ENCODE data around the gene RASSF5.

RASSF5 gene

GRCh38 chr1:206476591-206476990 is 30.7 kb upstream of the RASSF5 start:
- Histone ChIP-seq H3K27me3 (ENCODE audit: low read depth, low read length) (no peaks in the 10 kb centered on the region), H3K4me2 (ENCODE audit: low read length) (no peak overlapping the region), H3K9me3 (ENCODE audit: insufficient read depth, low read length) (no peaks in the 10 kb centered on the region), H3K36me3 (replicated peaks; ENCODE audit: low read depth, low read length) (peaks cover 51% of the 10 kb centered on the region), H2AFZ (ENCODE audit: low read depth, low read length) (no peak overlapping the region), H3K9ac (ENCODE audit: low read length) (no peak overlapping the region), H3K4me3 (ENCODE audit: low read length) (no peak overlapping the region), H3K4me1 (ENCODE audit: low read length) (peaks cover 25% of the 10 kb centered on the region), H4K20me1 (ENCODE audit: insufficient read depth, low read length) (no peaks in the 10 kb centered on the region; the same call in 1 of the 2 replicates), H3K79me2 (ENCODE audit: low read length) (peaks cover 13% of the 10 kb centered on the region), H3K27ac (ENCODE audit: low read length) (no peak overlapping the region)
- TF ChIP-seq CTCF (IDR thresholded peaks at IDR 0.05; ENCODE audit: low read depth, low read length) (no peak), EZH2phosphoT487 (IDR thresholded peaks at IDR 0.05; ENCODE audit: low read depth) (no peak)

GRCh38 chr1:206477110-206477509 is 30.2 kb upstream of the RASSF5 start:
- H3K79me2 ChIP-seq (ENCODE audit: low read length), result peaks cover 8% of the 10 kb centered on the region; the same call in 1 of the 2 replicates
- no peak overlapping the region for H3K4me2 ChIP-seq (ENCODE audit: low read length)
- no peak overlapping the region for H3K27ac ChIP-seq (ENCODE audit: low read length)
- H2AFZ ChIP-seq (ENCODE audit: low read depth, low read length), result no peak overlapping the region
- no peak overlapping the region for H3K9ac ChIP-seq (ENCODE audit: low read length)
- H3K4me3 ChIP-seq (ENCODE audit: low read length), result no peak overlapping the region
- peaks cover 51% of the 10 kb centered on the region for H3K36me3 ChIP-seq (replicated peaks; ENCODE audit: low read depth, low read length)
- H3K4me1 ChIP-seq (ENCODE audit: low read length), result peaks cover 20% of the 10 kb centered on the region
- TF ChIP-seq CTCF (IDR thresholded peaks at IDR 0.05; ENCODE audit: low read depth, low read length), result no peak
- TF ChIP-seq EZH2phosphoT487 (IDR thresholded peaks at IDR 0.05; ENCODE audit: low read depth), result no peak
- H3K9me3 ChIP-seq (ENCODE audit: insufficient read depth, low read length), result no peaks in the 10 kb centered on the region
- H3K27me3 ChIP-seq (ENCODE audit: low read depth, low read length), result no peaks in the 10 kb centered on the region
- no peaks in the 10 kb centered on the region; the same call in 1 of the 2 replicates for H4K20me1 ChIP-seq (ENCODE audit: insufficient read depth, low read length)

GRCh38 chr1:206477581-206478380 is 29.6 kb upstream of the RASSF5 start:
- H3K4me1 ChIP-seq (ENCODE audit: low read length), result peaks cover 13% of the 10 kb centered on the region
- H3K36me3 ChIP-seq (replicated peaks; ENCODE audit: low read depth, low read length), result peaks cover 51% of the 10 kb centered on the region
- H3K27me3 ChIP-seq (ENCODE audit: low read depth, low read length), result no peaks in the 10 kb centered on the region
- H3K9ac ChIP-seq (ENCODE audit: low read length), result no peak overlapping the region
- peaks cover 2% of the 10 kb centered on the region; the same call in 1 of the 2 replicates for H3K79me2 ChIP-seq (ENCODE audit: low read length)
- no peak overlapping the region for H3K4me3 ChIP-seq (ENCODE audit: low read length)
- no peak overlapping the region for H3K27ac ChIP-seq (ENCODE audit: low read length)
- H4K20me1 ChIP-seq (ENCODE audit: insufficient read depth, low read length), result no peaks in the 10 kb centered on the region; the same call in 1 of the 2 replicates
- TF ChIP-seq EZH2phosphoT487 (IDR thresholded peaks at IDR 0.05; ENCODE audit: low read depth) (no peak), CTCF (IDR thresholded peaks at IDR 0.05; ENCODE audit: low read depth, low read length) (no peak)
- no peak overlapping the region for H3K4me2 ChIP-seq (ENCODE audit: low read length)
- H2AFZ ChIP-seq (ENCODE audit: low read depth, low read length), result no peak overlapping the region
- H3K9me3 ChIP-seq (ENCODE audit: insufficient read depth, low read length), result no peaks in the 10 kb centered on the region

GRCh38 chr1:206478746-206479145 is 28.6 kb upstream of the RASSF5 start:
- H3K4me3 ChIP-seq (ENCODE audit: low read length), result no peak overlapping the region
- H3K9me3 ChIP-seq (ENCODE audit: insufficient read depth, low read length), result no peaks in the 10 kb centered on the region
- no peak overlapping the region for H2AFZ ChIP-seq (ENCODE audit: low read depth, low read length)
- H3K79me2 ChIP-seq (ENCODE audit: low read length), result no peaks in the 10 kb centered on the region
- no peak overlapping the region for H3K27ac ChIP-seq (ENCODE audit: low read length)
- no peaks in the 10 kb centered on the region; the same call in 1 of the 2 replicates for H4K20me1 ChIP-seq (ENCODE audit: insufficient read depth, low read length)
- H3K4me1 ChIP-seq (ENCODE audit: low read length), result peaks cover 11% of the 10 kb centered on the region
- TF ChIP-seq CTCF (IDR thresholded peaks at IDR 0.05; ENCODE audit: low read depth, low read length) (no peak), EZH2phosphoT487 (IDR thresholded peaks at IDR 0.05; ENCODE audit: low read depth) (no peak)
- no peak overlapping the region for H3K4me2 ChIP-seq (ENCODE audit: low read length)
- H3K27me3 ChIP-seq (ENCODE audit: low read depth, low read length), result no peaks in the 10 kb centered on the region
- H3K9ac ChIP-seq (ENCODE audit: low read length), result no peak overlapping the region
- H3K36me3 ChIP-seq (replicated peaks; ENCODE audit: low read depth, low read length), result peaks cover 51% of the 10 kb centered on the region
